Loucy (cell line): Measurements from ENCODE around the gene RAB7B.
A peak's percentile ranks its signal among the peaks of the same experiment; 100 is the strongest.

Source experiments
- H2AFZ ChIP-seq: fragments of 200-600 bp; sonication (generic); 2 replicates; pipeline ENCODE4 v1.6.0; 2016; ENCODE audit warnings: antibody characterized with exemption, mild to moderate bottlenecking, low read length, moderate library complexity
- H3F3A ChIP-seq: fragments of 200-600 bp; 2 replicates; pipeline ENCODE4 v1.6.0; 2016; ENCODE audit warnings: antibody characterized with exemption, low read depth, mild to moderate bottlenecking
- H3K27me3 ChIP-seq: fragments of 200-600 bp; sonication (generic); 2 replicates; pipeline ENCODE4 v1.6.1; 2014; ENCODE audit warnings: low read length, mild to moderate bottlenecking; ENCODE audit not compliant: insufficient read depth, poor library complexity, severe bottlenecking
- H3K36me3 ChIP-seq: fragments of 200-600 bp; sonication (generic); 2 replicates; pipeline ENCODE4 v1.6.1; 2016; ENCODE audit warnings: low read length; ENCODE audit not compliant: insufficient read depth
- H3K4me1 ChIP-seq: fragments of 200-600 bp; sonication (generic); 2 replicates; pipeline ENCODE4 v1.5.1; 2014; ENCODE audit warnings: low read length, mild to moderate bottlenecking; ENCODE audit not compliant: insufficient read depth, poor library complexity, severe bottlenecking
- H3K4me2 ChIP-seq: fragments of 200-600 bp; sonication (generic); 2 replicates; pipeline ENCODE4 v1.6.0; 2014; ENCODE audit warnings: antibody characterized with exemption, low read length, low read depth, mild to moderate bottlenecking; ENCODE audit not compliant: poor library complexity, severe bottlenecking
- H3K4me3 ChIP-seq: fragments of 200-600 bp; sonication (generic); 2 replicates; pipeline ENCODE4 v1.5.1; 2014; ENCODE audit warnings: low read length, mild to moderate bottlenecking, mixed read lengths; ENCODE audit not compliant: poor library complexity, severe bottlenecking
- H3K79me2 ChIP-seq: fragments of 200-600 bp; sonication (generic); 2 replicates; pipeline ENCODE4 v1.6.1; 2014; ENCODE audit warnings: low read length; ENCODE audit not compliant: insufficient read depth
- H3K9ac ChIP-seq: fragments of 200-600 bp; sonication (generic); 2 replicates; pipeline ENCODE4 v1.6.0; 2014; ENCODE audit warnings: mild to moderate bottlenecking, low read depth, low read length, moderate library complexity; ENCODE audit not compliant: poor library complexity, severe bottlenecking
- H3K9me2 ChIP-seq: fragments of 200-600 bp; sonication (generic); replicated peaks from 2 replicates; pipeline ENCODE4 v1.6.1; 2016; ENCODE audit warnings: low read depth, low read length, mixed read lengths
- H3K9me3 ChIP-seq: fragments of 200-600 bp; sonication (generic); 2 replicates; pipeline ENCODE4 v1.6.1; 2014; ENCODE audit warnings: mild to moderate bottlenecking, antibody characterized with exemption, low read length, low read depth; ENCODE audit not compliant: insufficient read depth
- H4K20me1 ChIP-seq: fragments of 200-600 bp; sonication (generic); 2 replicates; pipeline ENCODE4 v1.6.0; 2014; ENCODE audit warnings: antibody characterized with exemption, low read length, mild to moderate bottlenecking; ENCODE audit not compliant: insufficient read depth, poor library complexity, severe bottlenecking
- CTCF ChIP-seq: fragments of 200-600 bp; sonication (generic); conservative IDR thresholded peaks from 2 replicates; pipeline ENCODE4 v1.5.1; 2014; ENCODE audit warnings: mild to moderate bottlenecking, antibody characterized with exemption, low read length
- EZH2phosphoT487 ChIP-seq: fragments of 200-600 bp; IDR thresholded peaks from 2 replicates; pipeline ENCODE4 v1.6.1; 2018; ENCODE audit warnings: antibody characterized with exemption, mild to moderate bottlenecking, moderate library complexity, borderline replicate concordance

RAB7B gene

DNA sequence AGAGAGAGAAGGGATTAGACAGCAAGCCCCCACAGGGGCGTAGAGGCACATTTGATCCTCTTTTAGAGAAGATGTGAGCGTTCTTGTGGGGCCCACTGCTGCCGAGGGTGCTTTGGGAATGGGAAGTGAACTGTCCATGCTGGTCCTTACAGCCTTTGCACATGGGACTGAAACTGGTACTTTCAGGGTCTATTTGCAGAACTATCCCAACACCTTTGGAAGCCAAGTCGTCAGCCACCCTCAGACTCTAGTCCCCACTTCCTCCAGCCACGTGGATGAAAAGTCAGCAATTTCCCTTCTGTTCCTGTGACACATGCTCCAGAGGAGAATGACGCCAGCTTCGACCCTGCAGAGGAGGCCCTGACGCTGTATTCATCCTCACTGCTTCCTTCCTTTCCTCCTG is 2.6 kb upstream of the RAB7B start:
- Histone ChIP-seq H3K9me3 (no peaks in the 10 kb centered on the region), H3K4me3 (no peak overlapping the region), H3K4me2 (no peak overlapping the region), H3K4me1 (peaks cover 31% of the 10 kb centered on the region), H3K79me2 (no peaks in the 10 kb centered on the region), H4K20me1 (no peaks in the 10 kb centered on the region), H3K36me3 (no peaks in the 10 kb centered on the region), H3K9me2 (no peaks in the 10 kb centered on the region), H3K9ac (no peak overlapping the region), H3F3A (no peaks in the 10 kb centered on the region), H2AFZ (0 out of 2 replicates have a peak overlapping the region, but pooled peaks have one; percentile 21), H3K27me3 (no peaks in the 10 kb centered on the region)
- no peak for TF ChIP-seq CTCF
- TF ChIP-seq EZH2phosphoT487, result no peak

GRCh38 chr1:206005234-206005633 is 2.0 kb upstream of the RAB7B start:
- Histone ChIP-seq H3K9me2 (no peaks in the 10 kb centered on the region), H2AFZ (no peak overlapping the region), H3F3A (no peaks in the 10 kb centered on the region), H3K4me3 (no peak overlapping the region), H3K9me3 (no peaks in the 10 kb centered on the region), H3K36me3 (no peaks in the 10 kb centered on the region), H3K4me1 (peaks cover 30% of the 10 kb centered on the region), H3K9ac (no peak overlapping the region), H4K20me1 (no peaks in the 10 kb centered on the region), H3K4me2 (no peak overlapping the region), H3K79me2 (no peaks in the 10 kb centered on the region), H3K27me3 (no peaks in the 10 kb centered on the region)
- TF ChIP-seq CTCF (no peak), EZH2phosphoT487 (no peak)

GRCh38 chr1:206004826-206005225 is 1.6 kb upstream of the RAB7B start:
- Histone ChIP-seq H3K27me3 (no peaks in the 10 kb centered on the region), H3K4me2 (no peak overlapping the region), H3K9me2 (no peaks in the 10 kb centered on the region), H3K36me3 (no peaks in the 10 kb centered on the region), H3K9ac (no peak overlapping the region), H3K4me3 (no peak overlapping the region), H4K20me1 (no peaks in the 10 kb centered on the region), H3K79me2 (no peaks in the 10 kb centered on the region), H3K4me1 (peaks cover 26% of the 10 kb centered on the region), H3F3A (no peaks in the 10 kb centered on the region), H3K9me3 (no peaks in the 10 kb centered on the region), H2AFZ (no peak overlapping the region)
- TF ChIP-seq CTCF (no peak), EZH2phosphoT487 (no peak)
